Pulmonary artery endothelial cell (primary cell): Measurements from ENCODE around the gene ZNF618. TPM values are rescaled to one million over a fixed set of nuclear protein-coding genes. Genes with fewer than 3 reads are reported as not detected.

Experiments used
- DNase-seq: peaks from one replicate; pipeline ENCODE4 v3.0.0-alpha.2; 2011; ENCODE audit warnings: low read depth, low spot score
- total RNA-seq: library from RNA; depleted of rRNA; stranded (reverse); fragments of >200 nt; gene quantifications from 2 replicates; pipeline ENCODE4 v1.2.3, GENCODE V29; 2014

ZNF618 gene
- total RNA-seq, 1 donor from 2014 or later = 14.8 TPM

- no peak for DNase-seq
Measured at GRCh38 chr9:113911850-113912557, 35.9 kb downstream of the ZNF618 start.

DNA sequence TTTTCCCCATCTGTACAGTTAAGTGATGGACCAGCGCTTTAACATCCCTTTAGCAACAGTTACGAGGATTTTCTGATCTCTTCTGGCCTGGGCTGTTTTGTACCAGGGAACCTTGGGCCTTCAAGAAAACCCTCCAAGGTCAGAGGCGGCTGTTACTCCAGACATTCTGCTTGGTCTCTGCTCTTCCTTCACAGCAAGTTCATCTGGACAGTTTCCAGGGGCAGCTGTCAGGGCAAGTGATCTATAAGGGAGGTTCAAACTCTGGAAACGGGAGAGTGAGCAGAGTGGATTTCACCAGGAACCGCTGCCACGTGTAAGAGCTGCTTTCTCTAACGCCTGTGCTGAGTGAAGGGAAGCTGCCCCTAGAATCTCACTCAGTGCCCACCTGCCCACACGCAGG lies 36.7 kb downstream of the ZNF618 start:
- no peak for DNase-seq

DNA sequence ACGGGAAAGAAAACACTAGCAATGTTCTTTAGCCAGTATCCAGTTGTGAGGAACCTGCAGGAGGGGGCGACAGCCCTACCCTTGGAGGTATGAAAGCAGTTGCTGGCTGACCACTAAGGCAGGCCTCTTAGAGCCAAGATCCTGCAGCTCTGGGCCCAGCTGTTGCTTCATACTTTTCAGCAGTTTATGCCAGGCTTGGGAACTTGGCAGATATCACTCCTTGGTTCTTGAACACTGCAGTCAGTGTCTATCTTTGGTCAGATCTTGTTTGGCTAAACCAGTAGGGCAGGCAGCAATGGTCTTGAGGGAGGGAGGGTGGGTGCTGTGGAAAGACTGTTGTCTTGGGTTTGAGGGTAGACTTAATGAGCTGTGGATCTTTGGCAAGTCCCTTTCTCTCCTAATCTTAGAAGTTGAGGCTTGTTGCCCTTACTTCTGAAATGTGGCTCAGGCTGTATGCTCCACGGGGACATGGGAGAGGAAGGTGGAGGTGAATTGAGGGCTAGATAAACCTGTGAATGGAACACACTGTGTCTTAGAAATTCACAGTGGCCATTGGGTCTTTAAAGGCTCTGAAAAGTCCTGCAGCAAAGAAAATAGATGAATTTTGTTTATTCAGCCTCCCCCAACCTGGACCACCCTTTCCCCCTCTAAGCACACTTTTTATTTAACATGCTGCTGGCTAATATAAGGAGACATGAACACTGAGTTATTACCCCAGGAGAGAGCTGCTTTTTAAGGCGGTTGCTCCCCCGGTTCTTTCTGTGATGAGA lies 37.5 kb downstream of the ZNF618 start:
- no peak for DNase-seq

DNA sequence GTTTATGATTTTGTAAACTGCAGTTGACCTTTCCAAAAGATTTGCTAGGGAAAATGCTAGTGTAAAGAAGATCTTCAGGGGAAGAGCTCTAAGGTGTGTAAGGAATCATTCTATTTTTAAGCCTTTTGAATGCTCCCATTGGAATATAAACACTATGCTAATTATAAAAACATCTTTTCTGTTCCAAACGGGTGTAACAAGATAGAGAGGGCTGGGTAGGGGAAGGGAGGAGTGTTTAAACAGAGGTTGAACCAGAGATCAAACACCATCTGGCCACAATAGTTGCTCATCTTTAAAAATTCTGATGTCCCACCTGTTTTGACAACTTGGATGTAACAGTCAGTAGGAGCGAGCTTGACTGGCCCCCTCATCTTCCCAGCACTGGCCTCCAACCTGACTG lies 38.4 kb downstream of the ZNF618 start:
- no peak for DNase-seq

- no peak for DNase-seq
Measured at GRCh38 chr9:113915817-113916434, 39.8 kb downstream of the ZNF618 start.

GRCh38 chr9:113916931-113917330 lies 40.8 kb downstream of the ZNF618 start:
- no peak for DNase-seq

- DNase-seq = no peak
Measured at GRCh38 chr9:113918697-113919350, 42.7 kb downstream of the ZNF618 start.

DNA sequence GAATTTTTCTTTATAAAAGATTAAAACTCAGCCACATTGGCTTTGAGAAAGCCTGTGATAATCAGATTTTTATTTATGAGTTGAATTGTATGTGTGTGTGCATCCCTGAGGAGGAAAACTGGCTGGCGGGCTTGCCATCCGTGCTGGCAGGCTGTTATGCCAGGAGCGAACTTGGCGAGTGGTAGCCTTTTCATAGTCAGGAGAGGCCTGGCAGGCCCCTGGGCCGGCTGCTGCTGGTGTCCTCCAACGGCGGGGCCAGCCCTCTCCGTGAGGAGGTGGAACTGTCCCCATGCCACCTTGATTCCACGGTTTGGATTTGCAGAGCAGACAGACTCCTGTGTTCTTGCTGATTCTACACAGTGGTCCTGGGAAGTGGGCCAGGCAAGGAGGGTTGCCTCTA lies 43.3 kb downstream of the ZNF618 start:
- DNase-seq = no peak

DNA sequence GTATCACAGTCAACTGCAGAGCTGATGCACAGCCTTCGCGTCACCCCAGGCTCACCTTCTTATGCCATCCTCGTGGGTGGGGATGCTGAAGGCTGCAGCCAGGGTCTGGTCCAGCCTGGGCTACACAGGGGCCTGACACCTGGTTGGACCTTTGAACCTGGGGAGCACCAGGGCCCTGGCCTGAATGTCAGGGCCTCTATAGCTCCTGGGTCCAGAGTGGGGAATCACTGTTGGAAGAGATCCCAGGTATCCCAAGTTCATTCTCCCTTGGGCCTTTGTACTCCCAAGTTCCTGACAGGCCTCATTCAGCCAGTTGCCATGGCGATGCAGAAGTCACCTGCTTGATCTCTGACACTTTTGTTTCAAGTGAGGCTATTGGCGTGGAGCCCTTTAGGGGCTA lies 43.8 kb downstream of the ZNF618 start:
- no peak for DNase-seq

DNA sequence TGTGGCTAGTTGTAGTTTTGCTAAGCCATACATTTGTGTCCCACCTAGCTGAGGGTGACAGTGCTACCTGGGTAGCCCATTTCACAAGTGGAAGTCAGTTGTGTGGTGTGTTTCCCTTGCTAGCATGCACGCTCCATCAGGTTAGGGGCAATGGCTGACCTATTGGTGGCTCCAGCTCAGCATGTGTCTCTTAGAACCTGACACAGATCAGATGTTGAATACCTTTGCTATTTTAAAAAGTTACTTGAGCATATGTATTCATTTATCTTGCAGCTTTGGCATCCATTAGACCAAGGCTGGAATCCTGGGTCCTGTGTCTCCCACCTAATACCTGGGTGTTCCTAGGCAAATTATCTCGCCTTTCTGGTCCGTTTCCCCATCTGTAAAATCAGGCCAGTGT lies 44.8 kb downstream of the ZNF618 start:
- DNase-seq = no peak

DNA sequence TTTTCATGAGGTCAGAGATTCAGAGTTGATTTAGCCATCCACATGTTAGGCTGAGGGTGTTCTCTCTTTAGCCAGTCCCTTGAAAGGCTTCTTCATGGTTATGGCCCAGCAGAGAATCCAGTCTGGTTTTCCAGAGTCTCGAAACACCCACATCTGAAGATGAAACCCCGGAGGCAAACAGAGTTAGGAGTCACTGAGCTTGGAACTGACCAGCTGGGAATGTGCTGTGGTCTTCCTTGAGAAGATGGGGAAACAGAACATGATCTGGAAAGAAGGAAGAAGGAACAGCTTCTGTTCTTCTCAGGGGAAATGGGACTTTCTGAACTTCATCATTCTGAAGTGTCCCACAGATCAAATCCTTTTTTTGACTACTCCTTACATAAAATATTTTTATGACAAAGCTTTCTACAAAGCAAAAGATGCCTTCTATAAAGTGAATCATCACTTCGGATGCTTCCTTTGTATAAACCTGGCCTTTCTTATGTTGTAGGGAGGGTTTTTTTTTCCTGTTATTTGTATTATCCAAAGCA lies 45.4 kb downstream of the ZNF618 start:
- no peak for DNase-seq

- no peak for DNase-seq
Measured at GRCh38 chr9:113922160-113922559, 46.1 kb downstream of the ZNF618 start.

DNA sequence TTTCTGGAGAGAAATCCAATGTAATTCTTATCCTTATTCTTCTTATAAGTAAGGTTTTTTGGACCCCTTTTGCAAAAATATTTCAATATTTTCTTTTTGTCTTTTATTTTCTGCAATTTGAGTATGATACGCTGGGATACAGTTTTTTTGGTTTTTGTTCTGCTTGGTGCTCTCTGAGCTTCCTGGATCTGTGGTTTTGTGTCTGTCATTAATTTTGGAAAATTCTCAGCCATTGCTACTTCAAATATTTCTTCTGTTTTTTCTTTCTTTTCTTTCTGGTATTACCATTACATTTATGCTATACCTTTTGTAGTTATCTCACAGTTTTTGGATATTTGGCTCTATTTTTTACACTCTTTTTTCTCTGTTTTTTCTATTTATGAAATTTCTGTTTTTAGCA lies 50.1 kb downstream of the ZNF618 start:
- no peak for DNase-seq

GRCh38 chr9:113927277-113927676 lies 51.2 kb downstream of the ZNF618 start:
- no peak for DNase-seq

DNA sequence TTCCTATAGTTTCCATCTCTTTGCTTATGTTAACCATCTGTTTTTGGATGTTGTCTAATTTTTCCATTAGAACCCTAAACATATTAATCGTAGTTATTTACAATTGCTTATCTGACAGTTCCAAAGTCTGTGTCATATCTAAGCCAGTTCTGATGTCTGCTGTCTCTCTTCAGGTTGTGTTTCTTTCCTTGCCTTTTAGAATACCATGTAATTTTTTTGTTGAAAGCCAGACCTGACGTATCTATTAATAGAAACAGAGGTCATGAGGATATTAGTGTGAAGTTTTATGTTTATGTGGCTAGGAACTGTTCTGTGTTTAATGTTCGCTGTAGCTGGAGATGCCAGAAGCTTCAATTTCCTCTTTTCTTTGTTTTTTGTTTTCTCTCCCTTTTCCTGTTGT lies 52.2 kb downstream of the ZNF618 start:
- DNase-seq = no peak

GRCh38 chr9:113929634-113930389 lies 53.7 kb downstream of the ZNF618 start:
- peak; percentile 95 for DNase-seq

DNA sequence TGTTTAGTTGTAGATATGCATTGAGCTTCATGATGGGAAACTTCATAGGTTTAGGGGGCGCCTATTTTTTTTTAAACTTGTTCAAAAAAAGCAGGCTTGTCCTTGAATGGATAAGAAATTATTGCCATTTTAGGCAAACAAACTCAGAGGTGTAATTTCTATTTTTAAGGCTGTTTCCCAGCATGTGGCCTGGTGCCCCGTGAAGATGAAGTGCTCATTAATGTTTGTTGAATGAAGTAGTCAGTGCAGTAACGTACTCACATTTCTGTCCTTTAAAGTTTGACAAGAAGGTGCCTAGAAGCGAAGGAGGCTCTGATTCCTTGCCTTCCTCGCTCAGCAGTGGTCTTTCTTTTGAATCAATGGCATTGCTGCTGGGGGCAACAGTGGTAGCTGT lies 54.3 kb downstream of the ZNF618 start:
- no peak for DNase-seq

DNA sequence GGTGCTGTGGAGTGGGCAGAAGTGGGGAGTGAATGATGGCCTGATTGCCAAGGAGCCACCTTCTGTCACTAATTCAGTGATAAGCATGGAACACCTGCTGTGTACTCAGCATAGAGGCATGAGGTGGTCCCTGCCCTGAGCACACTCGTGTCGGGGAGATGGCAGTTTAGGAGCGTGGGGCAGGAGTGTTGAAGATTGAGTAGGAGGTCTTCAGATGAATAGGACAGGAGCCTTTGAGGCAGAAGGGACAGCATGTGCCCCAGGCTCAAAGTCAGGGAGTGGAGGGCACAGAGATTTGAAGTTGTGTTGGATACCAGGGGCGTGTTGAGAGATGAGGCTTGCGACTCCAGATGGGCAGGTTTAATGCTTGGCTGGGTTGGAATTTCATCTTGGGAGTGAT lies 55.0 kb downstream of the ZNF618 start:
- DNase-seq = no peak

- DNase-seq = no peak
Measured at GRCh38 chr9:113931777-113932176, 55.7 kb downstream of the ZNF618 start.

GRCh38 chr9:113932906-113933584 lies 56.9 kb downstream of the ZNF618 start:
- DNase-seq = no peak

DNA sequence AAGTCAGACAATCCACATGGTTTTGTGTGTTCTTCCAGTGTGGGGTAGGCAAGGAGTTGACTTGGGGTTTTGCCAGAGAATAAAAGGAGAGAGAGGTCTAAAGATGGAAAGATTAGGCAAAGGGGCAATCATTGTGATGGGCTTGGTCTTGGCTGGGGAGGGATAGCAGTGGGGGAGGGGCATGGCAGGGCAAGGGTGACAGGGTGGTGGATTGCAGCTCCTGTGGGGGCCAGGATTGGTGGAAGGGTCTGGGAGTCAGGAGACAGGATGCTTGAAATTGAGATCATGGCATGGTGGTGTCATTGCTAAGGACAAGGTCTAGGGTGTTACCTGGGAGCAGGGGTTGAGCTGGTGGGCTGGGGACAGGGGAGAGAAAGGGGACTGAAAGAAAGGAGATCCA lies 57.6 kb downstream of the ZNF618 start:
- no peak for DNase-seq
